ENCODE results near the gene SLC1A6. TPM values are rescaled to one million over a fixed set of nuclear protein-coding genes. Genes with fewer than 3 reads are reported as not detected.

The SLC1A6 gene
- total and polyA plus RNA-seq, 2 of the 4 experiments (the other 2 are of a cell fraction) = not detected

DNA sequence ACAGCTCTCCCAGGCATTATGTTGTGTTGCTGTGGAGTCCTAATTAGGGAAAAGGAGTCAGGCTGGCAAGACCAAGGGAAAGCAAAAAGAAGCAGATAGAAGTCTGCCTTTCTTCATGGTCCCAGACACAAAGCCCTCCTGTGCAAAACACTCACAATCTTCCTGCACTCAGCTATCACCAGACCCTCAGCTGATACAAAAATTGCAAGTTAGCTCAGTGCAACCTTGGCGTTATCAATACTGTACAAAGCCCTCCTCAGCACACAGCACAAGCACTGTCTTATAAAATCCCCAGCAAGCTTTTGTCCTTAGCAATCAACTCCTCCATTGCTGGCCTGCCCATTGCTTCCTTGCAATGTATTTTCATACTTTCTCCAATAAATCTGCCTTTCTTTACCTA, 35.2 kb downstream of the SLC1A6 start:
- Histone ChIP-seq H4K5ac (ENCODE audit: low read depth, low read length) (no peak overlapping the region), H2AFZ (replicated peaks; ENCODE audit: low read length, poor library complexity) (no peak overlapping the region), H3K36me3 (ENCODE audit: control insufficient read depth, insufficient read depth, low read length) (no peaks in the 10 kb centered on the region), H3K4me3 (ENCODE audit: insufficient read depth, low read depth, low read length) (no peak overlapping the region), H2BK20ac (ENCODE audit: low read depth, low read length) (no peak overlapping the region), H3K18ac (ENCODE audit: low read depth, low read length) (no peak overlapping the region), H2AK5ac (ENCODE audit: low read depth, low read length) (no peak overlapping the region), H4K8ac (ENCODE audit: low read depth in 2 of 2, low read length in 2 of 2) (no peak overlapping the region), H3K9ac (ENCODE audit: low read depth, low read length) (no peak overlapping the region), H3K4me1 (ENCODE audit: control insufficient read depth, insufficient read depth, low read length) (no peaks in the 10 kb centered on the region), H2BK120ac (ENCODE audit: low read depth, low read length) (no peak overlapping the region), H2BK5ac (ENCODE audit: low read depth, low read length, poor library complexity, severe bottlenecking) (no peak overlapping the region), H3K79me1 (ENCODE audit: low read depth in 1 of 2, low read length in 2 of 2) (no peaks in the 10 kb centered on the region), H2BK15ac (ENCODE audit: low read depth, low read length) (no peak overlapping the region), H3K27me3 (ENCODE audit: control insufficient read depth, insufficient read depth, low read length) (no peaks in the 10 kb centered on the region), H3K14ac (replicated peaks; ENCODE audit: low read depth, low read length) (no peak overlapping the region), H4K91ac (ENCODE audit: insufficient read depth, low read depth, low read length) (no peak overlapping the region), H3K23ac (ENCODE audit: low read depth, low read length) (no peak overlapping the region), H3K56ac (ENCODE audit: extremely low read depth, insufficient read depth, low read length) (no peak overlapping the region), H3K4me2 (ENCODE audit: low read depth, low read length) (no peak overlapping the region), H2AK9ac (replicated peaks; ENCODE audit: low read depth, low read length, poor library complexity) (no peak overlapping the region), H3K27ac (ENCODE audit: insufficient read depth, low read length) (no peak overlapping the region), H4K20me1 (ENCODE audit: insufficient read depth, low read length) (no peaks in the 10 kb centered on the region), H3K9me1 (ENCODE audit: insufficient read depth, low read length) (no peaks in the 10 kb centered on the region), H3K9me3 (ENCODE audit: control insufficient read depth, insufficient read depth, low read length) (peaks cover 9% of the 10 kb centered on the region; the same call in 1 of the 2 replicates), H3K4ac (ENCODE audit: low read depth, low read length) (no peak overlapping the region)
- BruUV-seq (replicated peaks) = no TSS peak
- 38% methylated on average over 1 of the region's 1 CpG; no CpG with 5 or more reads in 1 of the 2 experiments for WGBS, 2 experiments (ENCODE audit: extremely low coverage in 2 of 2, insufficient read length in 1 of 2)
- dilution Hi-C loops (cut with HindIII; ENCODE audit: low sequenced_read_pairs, unreplicated experiment) = no loop called here
- CTCF ChIA-PET = no interaction called here
- POLR2A ChIA-PET (ENCODE audit: unreplicated experiment) = no interaction called here
- ATAC-seq (ENCODE audit: low read depth) (no peak), DNase-seq (no peak)
- intact Hi-C loops (cut with micrococcal nuclease) = no loop called here
- TF ChIP-seq CTCF (conservative IDR thresholded peaks at IDR 0.05; ENCODE audit: low read depth, low read length) (no peak), MAFK (IDR thresholded peaks at IDR 0.05; ENCODE audit: low read depth, low read length) (no peak), MAZ (IDR thresholded peaks at IDR 0.05; ENCODE audit: borderline replicate concordance, low read depth, low read length) (no peak), BHLHE40 (IDR thresholded peaks at IDR 0.05; ENCODE audit: low read depth, low read length) (no peak), MXI1 (IDR thresholded peaks at IDR 0.05; ENCODE audit: borderline replicate concordance, low read depth, low read length) (no peak), CEBPB (IDR thresholded peaks at IDR 0.05; ENCODE audit: low read depth, low read length) (no peak), POLR2A (IDR thresholded peaks at IDR 0.05; ENCODE audit: low read depth, low read length) (no peak)
- TF ChIP-seq, protein P1, sequence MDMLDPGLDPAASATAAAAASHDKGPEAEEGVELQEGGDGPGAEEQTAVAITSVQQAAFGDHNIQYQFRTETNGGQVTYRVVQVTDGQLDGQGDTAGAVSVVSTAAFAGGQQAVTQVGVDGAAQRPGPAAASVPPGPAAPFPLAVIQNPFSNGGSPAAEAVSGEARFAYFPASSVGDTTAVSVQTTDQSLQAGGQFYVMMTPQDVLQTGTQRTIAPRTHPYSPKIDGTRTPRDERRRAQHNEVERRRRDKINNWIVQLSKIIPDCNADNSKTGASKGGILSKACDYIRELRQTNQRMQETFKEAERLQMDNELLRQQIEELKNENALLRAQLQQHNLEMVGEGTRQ (IDR thresholded peaks at IDR 0.05; ENCODE audit: low read depth, low read length) = no peak
- in situ Hi-C loops (cut with MboI; ENCODE audit: low sequenced_read_pairs) = no loop called here
